ENCODE measurements around the gene FAM83F. TPM values are rescaled to one million over a fixed set of nuclear protein-coding genes. Genes with fewer than 3 reads are reported as not detected.

FAM83F gene
- polyA plus RNA-seq, 1 donor (not counting 4 experiments of a cell fraction or from before 2014, with no cell fraction given), result 22.8 TPM

DNA sequence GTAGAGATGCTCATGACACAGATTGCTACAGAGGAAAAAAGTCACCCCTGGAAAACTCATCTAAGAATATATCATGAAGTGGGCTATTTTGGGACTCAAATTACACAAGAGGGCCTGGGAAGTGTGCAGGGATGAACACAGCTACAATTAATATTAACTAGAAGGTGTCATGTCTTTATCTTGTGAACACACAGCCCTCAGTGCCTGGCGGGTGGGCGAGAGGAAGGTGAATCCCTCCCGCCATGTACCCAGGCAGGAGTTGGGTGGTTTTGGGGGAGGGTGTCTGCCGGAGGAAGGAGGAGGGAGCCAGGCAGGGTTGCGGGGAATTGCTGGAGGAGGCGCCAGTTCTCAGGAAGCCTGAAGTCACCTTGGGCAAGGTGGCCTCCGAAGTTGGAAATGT lies 5.1 kb upstream of the FAM83F start:
- Histone ChIP-seq H3K27me3 (ENCODE audit: control insufficient read depth, extremely low read depth, insufficient read depth, low read length) (peaks cover 4% of the 10 kb centered on the region), H4K20me1 (ENCODE audit: control insufficient read depth, extremely low read depth, insufficient read depth, low read length) (no peaks in the 10 kb centered on the region), H3K4me3 (ENCODE audit: control insufficient read depth in 2 of 3, extremely low read depth in 1 of 3, insufficient read depth in 2 of 3, low read depth in 1 of 3, low read length in 3 of 3) (no peak overlapping the region), H3K79me2 (ENCODE audit: control insufficient read depth, insufficient read depth, low read length) (no peaks in the 10 kb centered on the region), H3K4me1 (ENCODE audit: control insufficient read depth, extremely low read depth, insufficient read depth, low read length) (peaks cover 28% of the 10 kb centered on the region), H2AFZ (ENCODE audit: control insufficient read depth, low read length) (no peak overlapping the region), H3K4me2 (ENCODE audit: control insufficient read depth, extremely low read depth, insufficient read depth, low read depth, low read length) (no peak overlapping the region), H3K9ac (ENCODE audit: control insufficient read depth, extremely low read depth, insufficient read depth, low read length) (no peak overlapping the region), H3K27ac (ENCODE audit: control insufficient read depth, insufficient read depth, low read length) (no peak overlapping the region), H3K9me3 (ENCODE audit: control insufficient read depth, low read depth, low read length) (no peaks in the 10 kb centered on the region), H3K36me3 (ENCODE audit: control insufficient read depth in 2 of 2, extremely low read depth in 1 of 2, insufficient read depth in 2 of 2, low read length in 2 of 2) (no peaks in the 10 kb centered on the region), H3K9me1 (ENCODE audit: control insufficient read depth, extremely low read depth, insufficient read depth, low read length) (no peaks in the 10 kb centered on the region)
- no peak for FAIRE-seq
- TF ChIP-seq EZH2 (IDR thresholded peaks at IDR 0.05; ENCODE audit: low read length) (no peak), CTCF (optimal IDR thresholded peaks at IDR 0.05 in 1 of 3, IDR thresholded peaks at IDR 0.05 in 1 of 3, conservative IDR thresholded peaks at IDR 0.05 in 1 of 3; ENCODE audit: extremely low read depth in 1 of 3, insufficient read depth in 2 of 3, low read length in 3 of 3) (no peak)
- no peak for DNase-seq (ENCODE audit: low read depth, low spot score)
- dilution Hi-C loops (cut with MboI; ENCODE audit: extremely low pct_ligation_motif_present, low sequenced_read_pairs), result no loop called here

DNA sequence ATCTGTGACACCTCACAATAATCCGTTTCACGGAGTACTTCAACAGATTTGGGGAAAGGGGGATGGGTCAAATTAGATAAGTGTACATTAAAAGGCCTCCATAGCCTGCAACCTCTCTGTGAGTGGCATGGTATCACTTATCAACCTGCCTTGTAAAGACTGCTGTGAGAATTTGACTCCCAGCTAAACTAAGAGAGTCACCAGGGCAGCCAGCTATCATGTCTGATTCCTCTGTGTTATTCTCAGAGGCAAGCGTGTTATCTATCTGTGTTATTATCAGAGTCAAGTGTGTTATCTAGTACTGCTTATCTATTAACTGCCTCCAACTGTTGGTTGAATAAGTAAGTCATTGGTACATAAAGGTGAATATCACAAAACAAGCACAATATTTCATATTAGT lies 4.1 kb upstream of the FAM83F start:
- FAIRE-seq, result no peak
- Histone ChIP-seq H3K9ac (ENCODE audit: control insufficient read depth, extremely low read depth, insufficient read depth, low read length) (no peak overlapping the region), H3K79me2 (ENCODE audit: control insufficient read depth, insufficient read depth, low read length) (peaks cover 8% of the 10 kb centered on the region), H4K20me1 (ENCODE audit: control insufficient read depth, extremely low read depth, insufficient read depth, low read length) (no peaks in the 10 kb centered on the region), H3K4me3 (ENCODE audit: control insufficient read depth in 2 of 3, extremely low read depth in 1 of 3, insufficient read depth in 2 of 3, low read depth in 1 of 3, low read length in 3 of 3) (no peak overlapping the region), H3K36me3 (ENCODE audit: control insufficient read depth in 2 of 2, extremely low read depth in 1 of 2, insufficient read depth in 2 of 2, low read length in 2 of 2) (no peaks in the 10 kb centered on the region), H3K4me1 (ENCODE audit: control insufficient read depth, extremely low read depth, insufficient read depth, low read length) (peaks cover 17% of the 10 kb centered on the region), H3K27ac (ENCODE audit: control insufficient read depth, insufficient read depth, low read length) (no peak overlapping the region), H2AFZ (ENCODE audit: control insufficient read depth, low read length) (no peak overlapping the region), H3K27me3 (ENCODE audit: control insufficient read depth, extremely low read depth, insufficient read depth, low read length) (peaks cover 4% of the 10 kb centered on the region), H3K9me1 (ENCODE audit: control insufficient read depth, extremely low read depth, insufficient read depth, low read length) (no peaks in the 10 kb centered on the region), H3K4me2 (ENCODE audit: control insufficient read depth, extremely low read depth, insufficient read depth, low read depth, low read length) (no peak overlapping the region), H3K9me3 (ENCODE audit: control insufficient read depth, low read depth, low read length) (no peaks in the 10 kb centered on the region)
- TF ChIP-seq CTCF (optimal IDR thresholded peaks at IDR 0.05 in 1 of 3, IDR thresholded peaks at IDR 0.05 in 1 of 3, conservative IDR thresholded peaks at IDR 0.05 in 1 of 3; ENCODE audit: extremely low read depth in 1 of 3, insufficient read depth in 2 of 3, low read length in 3 of 3) (no peak), EZH2 (IDR thresholded peaks at IDR 0.05; ENCODE audit: low read length) (no peak)
- dilution Hi-C loops (cut with MboI; ENCODE audit: extremely low pct_ligation_motif_present, low sequenced_read_pairs), result no loop called here
- DNase-seq (ENCODE audit: low read depth, low spot score), result no peak
